Inflammatory macrophage treated with lipopolysaccharide for 1 hour (primary cell): Measurements from ENCODE around the gene ZBTB16.

ENCODE experiments used
- DNase-seq, 2 donors: peaks; one replicate each; pipeline ENCODE4 v3.0.0-alpha.2; 2020 to 2022

ZBTB16 gene

GRCh38 chr11:114170226-114170625, 110.7 kb downstream of the ZBTB16 start:
- DNase-seq = no peak

- no peak for DNase-seq
Observed at GRCh38 chr11:114171257-114172054, 111.9 kb downstream of the ZBTB16 start.

DNA sequence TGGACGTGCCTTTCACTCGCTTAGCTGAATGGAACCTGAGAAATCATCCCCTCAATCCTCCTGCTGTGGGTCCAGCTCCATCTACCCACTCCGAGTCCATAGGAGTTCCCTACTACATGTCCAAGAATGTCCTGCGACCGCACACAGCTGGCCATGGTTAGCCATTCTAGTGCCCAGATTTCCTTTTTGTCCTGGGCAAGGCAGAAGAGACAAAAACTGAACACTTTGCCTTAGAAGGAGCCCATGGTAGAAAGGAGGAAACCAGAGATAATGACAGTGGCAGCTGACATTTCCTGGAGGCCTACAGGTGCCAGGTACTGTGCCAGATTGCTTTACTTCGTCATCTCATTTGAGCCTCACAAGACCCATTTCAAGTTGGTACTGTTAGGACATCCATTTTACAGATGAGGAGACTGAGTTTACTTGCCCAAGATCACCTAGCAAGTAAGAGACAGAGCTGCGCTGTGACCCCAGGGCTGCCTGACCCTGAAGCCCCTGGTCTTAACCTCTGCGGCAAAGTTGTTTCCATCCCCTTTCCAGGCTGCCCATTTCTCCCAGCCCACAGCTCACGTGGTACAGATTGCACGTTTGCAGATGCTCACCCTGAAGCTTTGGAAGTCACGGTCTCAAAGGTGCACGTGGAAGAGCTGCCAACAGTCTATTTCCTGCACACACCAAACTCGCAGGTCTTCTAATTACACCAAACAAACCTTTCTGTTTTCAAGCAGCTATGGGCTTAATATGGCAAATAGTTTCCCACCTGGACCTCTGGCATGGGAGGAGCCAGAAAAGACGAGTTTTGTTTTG, 112.7 kb downstream of the ZBTB16 start:
- no peak for DNase-seq

DNA sequence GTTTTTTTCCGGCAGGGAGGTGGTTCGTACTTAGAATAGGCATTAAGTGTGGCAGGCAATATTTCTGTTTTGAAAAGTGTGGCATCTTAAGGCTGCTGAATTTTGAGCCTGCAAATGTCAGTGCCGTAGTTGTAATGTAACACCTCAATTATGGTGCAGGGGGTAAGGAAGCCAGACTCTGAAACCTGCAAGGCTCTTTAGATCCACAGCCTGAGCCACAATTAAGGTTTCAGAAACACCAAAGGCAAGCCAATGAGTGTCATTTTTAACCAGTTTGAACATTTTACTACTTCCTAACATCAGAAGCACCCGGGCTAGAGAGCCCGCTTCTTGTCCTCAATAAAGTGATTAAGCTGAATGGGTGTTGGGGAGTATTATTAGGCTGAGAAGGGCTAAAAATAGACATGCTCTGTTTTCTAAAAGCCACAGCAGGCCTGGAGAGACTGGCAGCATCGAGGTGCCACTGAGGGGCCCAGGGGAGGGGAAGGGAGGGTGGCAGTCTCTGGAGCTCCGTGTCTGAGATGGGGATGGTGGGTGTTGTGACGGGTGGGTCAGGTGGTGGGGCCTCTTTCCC, 113.4 kb downstream of the ZBTB16 start:
- no peak for DNase-seq

GRCh38 chr11:114173843-114174242, 114.3 kb downstream of the ZBTB16 start:
- DNase-seq = no peak

- DNase-seq = no peak
Observed at GRCh38 chr11:114174712-114175495, 115.4 kb downstream of the ZBTB16 start.

DNA sequence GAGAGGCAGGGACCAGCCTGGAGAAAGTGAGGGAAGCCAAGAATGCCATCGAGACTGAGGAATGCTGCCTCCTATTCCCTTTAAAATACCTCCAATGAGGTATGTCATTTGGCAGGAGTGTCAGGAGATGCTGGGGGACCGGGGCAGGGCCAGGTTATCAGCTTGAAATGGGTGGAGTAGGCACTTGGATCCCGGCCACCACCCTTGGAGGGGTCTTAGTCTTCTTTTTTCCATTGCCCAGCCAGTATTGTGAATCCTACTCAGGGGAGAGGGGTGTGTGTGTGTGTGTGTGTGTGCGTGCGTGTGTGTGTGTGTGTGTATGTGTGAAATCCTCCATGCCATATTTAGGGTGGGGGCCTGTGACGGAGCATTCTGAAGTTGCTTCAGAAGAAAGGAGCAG, 116.2 kb downstream of the ZBTB16 start:
- DNase-seq = no peak

DNA sequence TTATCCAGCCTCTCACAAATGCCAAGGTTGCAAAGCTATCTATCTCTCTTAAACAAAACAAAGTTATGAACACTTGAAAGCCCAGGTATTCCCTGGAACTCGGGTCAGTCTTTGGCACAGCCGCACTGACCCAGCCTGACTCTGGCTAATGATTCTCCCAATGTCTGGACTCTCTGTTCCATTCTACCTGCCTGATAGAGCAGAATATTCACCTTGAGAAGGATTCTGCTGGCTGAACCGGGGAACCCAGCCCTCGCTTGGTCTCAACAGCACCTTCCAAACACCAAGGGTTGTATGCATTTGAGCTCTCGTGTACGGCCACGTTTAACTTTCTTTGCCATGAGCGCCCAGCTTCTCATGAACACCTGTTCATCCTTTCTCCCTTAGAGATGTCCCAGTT, 116.8 kb downstream of the ZBTB16 start:
- no peak for DNase-seq

- DNase-seq = no peak
Observed at GRCh38 chr11:114178656-114179055, 119.1 kb downstream of the ZBTB16 start.

DNA sequence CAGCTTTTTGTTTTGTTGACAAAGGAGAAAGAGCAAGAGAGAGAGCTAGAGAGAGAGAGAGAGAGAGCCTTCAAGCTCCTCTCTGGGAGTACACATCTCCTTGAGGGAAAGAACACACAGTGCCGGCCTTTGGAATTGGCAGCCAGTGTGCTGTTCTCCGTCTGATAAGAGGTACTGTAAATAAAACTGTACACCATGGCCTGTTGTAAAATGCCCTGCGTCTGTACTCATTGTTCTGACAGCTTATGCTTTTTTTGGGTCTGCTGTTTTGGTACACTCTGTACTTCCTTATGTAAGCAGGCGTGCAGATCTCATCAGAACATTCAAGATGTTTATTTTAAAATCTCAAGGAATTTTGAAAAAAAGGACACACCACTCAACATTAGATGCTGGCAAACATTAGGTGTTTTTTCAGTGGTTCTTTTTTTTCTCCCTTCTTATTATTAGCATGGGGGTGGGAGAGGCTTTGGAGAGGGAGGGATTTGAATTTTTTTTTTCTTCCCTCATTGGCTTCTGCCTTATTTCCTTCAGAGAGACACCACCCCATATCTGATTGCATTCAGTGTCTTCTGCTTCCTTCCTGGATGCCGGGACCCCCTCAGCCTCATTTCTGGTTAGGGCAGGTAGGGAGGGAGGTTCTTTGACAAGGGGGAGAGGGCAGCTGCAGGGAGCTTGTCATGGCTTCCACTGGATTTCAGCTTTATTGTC, 119.9 kb downstream of the ZBTB16 start:
- DNase-seq = no peak

- DNase-seq = no peak
Observed at GRCh38 chr11:114180301-114181055, 121.0 kb downstream of the ZBTB16 start.

DNA sequence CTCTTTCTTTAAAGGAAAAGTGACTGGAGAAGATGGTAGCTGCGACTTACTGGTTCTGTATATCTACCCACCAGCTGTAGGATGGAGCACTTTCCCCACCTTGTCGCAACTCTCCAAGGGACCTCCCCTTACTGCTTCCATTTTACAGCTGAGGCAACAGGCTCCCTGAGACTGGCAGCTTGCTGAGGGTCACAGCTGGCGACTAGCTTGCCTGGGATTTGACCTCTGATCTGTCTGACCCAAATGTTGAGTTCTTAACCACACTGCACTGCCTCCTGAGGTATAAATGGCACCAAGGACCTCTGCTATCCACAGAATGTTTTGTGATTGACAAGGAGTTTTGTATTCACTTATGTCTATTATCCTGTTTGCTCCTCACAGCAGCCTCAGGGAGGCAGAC, 121.7 kb downstream of the ZBTB16 start:
- no peak for DNase-seq

DNA sequence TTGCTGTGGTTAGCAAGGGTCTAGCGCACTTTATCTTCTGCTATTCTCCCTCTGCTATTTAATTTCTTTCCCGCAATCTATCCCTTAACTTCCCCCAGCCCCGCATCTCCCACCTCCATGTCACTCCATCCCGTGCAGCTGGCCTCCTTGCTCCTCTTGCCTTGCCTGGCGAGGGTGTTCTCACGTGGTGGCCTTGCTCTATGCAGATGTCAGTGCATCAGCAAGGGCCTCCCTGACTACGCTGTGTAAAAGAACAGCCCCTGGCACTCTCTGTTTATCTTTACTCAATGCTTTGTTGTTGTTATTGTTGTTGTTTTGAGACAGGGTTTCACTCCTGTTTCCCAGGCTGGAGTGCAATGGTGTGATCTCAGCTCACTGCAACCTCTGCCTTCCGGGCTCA, 122.2 kb downstream of the ZBTB16 start:
- DNase-seq = no peak

DNA sequence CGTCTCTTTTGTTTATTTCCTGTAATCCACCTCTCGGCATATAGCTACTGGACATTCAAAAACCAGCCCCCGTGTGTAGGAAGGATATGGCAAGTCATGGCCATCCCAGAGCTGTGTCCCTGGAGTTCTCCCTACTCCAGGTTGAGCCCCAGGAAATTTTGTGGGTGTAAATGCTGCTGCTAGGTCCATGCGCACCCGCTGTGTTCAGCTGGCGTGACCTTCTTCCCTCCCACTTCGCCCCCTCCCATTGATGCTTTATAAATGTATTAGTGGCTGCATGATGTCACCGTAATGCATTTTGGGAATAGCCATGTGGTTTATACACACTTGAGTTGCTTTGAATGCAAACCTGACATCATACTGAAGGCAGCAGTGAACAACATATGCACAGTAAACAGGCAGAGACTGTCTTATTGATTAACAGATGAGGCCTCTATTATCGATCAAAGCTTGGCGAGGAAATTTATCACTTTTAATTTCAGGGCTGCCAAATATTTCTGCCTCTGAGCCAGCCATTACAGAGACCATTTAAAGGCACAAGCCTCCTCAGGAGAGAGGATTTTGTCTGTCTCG, 123.0 kb downstream of the ZBTB16 start:
- DNase-seq = no peak

DNA sequence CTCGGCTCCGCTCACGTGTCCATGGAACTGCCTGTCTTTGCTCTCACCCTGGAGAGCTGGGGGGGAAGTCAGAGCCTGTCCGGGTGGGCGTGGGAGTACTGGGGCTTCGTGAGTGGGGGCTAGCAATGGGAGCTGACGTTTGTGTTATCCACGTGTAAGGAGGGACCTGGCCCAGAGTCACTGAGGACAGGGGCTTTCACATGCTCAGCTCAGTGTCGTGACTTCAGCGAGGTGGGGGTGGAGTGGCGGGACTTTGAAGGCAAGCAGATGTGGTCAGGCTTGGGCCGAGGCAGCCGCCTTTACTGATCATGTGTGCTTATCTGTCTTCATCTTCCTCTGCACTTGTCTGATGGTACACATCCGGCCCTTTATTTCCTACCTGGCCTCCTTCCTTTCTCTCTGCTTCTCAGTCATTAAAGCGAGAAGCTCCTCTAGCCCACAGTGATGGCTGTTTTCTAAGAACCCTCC, 123.6 kb downstream of the ZBTB16 start:
- no peak for DNase-seq

DNA sequence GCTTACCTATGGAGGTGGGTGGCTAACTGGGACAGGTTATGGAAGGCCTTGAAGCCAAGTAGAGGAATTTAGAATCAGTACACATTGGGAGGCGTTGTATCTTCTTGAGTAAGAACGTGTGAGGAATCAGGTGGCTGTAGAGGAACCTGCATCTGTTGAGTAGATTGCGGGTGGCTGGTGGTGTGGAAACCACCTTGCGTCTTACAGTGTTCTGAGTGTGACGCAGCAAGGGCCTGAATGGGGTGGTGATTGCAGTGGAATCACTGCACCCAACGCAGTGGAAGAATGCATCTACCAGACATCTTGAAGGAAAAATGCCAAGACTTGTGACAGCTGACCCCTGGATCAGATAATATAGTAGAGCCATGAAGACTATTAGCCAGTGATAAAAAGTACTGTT, 125.9 kb downstream of the ZBTB16 start:
- DNase-seq = no peak

- no peak for DNase-seq
Observed at GRCh38 chr11:114187173-114187572, 127.7 kb downstream of the ZBTB16 start.

DNA sequence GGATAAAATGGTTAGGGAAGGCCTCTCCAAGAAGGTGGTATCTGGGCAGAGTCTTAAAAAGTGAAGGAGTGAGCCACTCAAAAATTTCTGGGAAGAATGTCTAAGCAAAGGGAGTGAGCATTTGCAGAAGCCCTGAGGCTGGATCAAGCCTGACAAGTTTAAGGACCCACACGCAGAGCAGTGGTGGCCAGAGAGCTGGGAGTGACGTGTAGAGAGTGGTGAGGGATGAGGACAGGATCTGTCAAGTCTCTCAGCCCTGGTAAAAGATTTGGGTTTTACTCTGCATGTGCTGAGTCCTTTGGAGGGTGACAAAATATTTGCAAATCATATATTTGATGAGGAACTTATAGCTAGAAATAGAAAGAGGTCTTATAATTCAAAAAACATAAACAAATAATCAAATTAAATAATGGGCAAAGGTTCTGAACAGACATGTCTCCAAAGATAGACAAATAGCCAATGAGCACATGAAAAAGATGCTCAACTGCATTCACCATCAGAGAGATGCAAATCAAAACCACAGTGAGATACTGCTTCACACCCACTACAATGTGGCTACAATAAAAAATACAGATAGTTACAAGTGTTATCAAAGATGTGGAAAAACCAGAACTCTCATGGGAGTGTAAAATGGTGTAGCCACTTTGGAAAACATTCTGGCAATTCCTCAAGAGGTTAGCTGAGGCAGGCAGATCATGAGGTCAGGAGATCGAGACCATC, 129.5 kb downstream of the ZBTB16 start:
- DNase-seq = no peak

DNA sequence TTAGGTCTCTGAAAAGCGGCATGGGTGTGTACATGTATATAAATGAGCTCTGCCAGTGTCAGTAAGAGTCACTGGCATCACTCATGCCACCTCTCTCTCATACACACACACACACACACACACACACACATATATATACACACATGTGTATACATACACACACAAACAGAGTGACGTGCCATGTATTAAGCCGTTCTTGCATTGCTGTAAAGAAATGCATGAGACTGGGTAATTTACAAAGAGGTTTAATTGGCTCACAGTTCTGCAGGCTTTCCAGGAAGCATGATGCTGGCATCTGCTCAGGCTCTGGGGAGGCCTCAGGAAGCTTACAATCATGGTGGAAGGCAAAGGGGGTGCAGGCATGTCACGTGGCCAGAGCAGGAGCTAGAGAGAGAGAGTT, 131.1 kb downstream of the ZBTB16 start:
- no peak for DNase-seq

DNA sequence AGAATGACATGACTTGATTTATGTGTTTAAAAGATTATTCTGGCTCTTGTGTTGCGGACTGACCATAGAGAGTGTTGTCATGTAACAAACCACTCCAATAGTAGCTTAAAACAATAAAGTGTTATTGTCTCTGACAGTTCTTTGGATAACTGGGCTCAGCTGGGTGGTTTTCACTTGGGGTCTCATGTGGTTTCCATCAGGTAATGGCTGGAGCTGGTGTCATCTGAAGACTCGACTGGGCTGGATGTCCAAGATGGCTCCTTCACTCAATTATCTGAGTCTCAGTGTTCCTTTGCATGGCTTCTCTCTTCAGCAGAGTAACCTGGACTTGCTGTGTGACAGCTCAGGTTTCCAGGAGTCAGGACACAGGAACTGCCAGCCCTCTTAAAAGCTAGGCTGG, 132.4 kb downstream of the ZBTB16 start:
- DNase-seq = no peak
